Endothelial cell of umbilical vein (primary cell): ENCODE measurements around the gene CD276. TPM values are rescaled to one million over a fixed set of nuclear protein-coding genes. Genes with fewer than 3 reads are reported as not detected.

ENCODE experiments used
- BruUV-seq: library from RNA; stranded (reverse); fragments of 400-500 nt; replicated peaks from 2 replicates; lab custom pipeline; 2021; lab: Mats Ljungman, UMichigan
- CTCF ChIA-PET: fragments of 300-600, 350-600 bp; sonication (Branson Sonifier 250); formaldehyde crosslinking; loops from one replicate; lab custom pipeline; 2021; ENCODE audit warnings: antibody characterized with exemption, inconsistent platforms; lab: Charles Lee
- POLR2A ChIA-PET: fragments of 300-600, 350-600 bp; sonication (Branson Sonifier 250); formaldehyde crosslinking; loops from one replicate; lab custom pipeline; 2021; ENCODE audit warnings: antibody characterized with exemption, inconsistent platforms; lab: Charles Lee
- DNase-seq: peaks from one replicate; pipeline ENCODE4 v3.0.0-alpha.2; 2011; ENCODE audit warnings: low read depth, low spot score
- FAIRE-seq: peaks from 2 replicates; lab custom pipeline; 2011; peaks lifted over from hg19 to GRCh38; lab: Jason Lieb, UNC
- H2AFZ ChIP-seq: 2 replicates; pipeline ENCODE4 v1.6.0; 2012; ENCODE audit warnings: low read depth, low read length, control low read depth, inconsistent platforms
- H3K27ac ChIP-seq: 2 replicates; pipeline ENCODE4 v1.5.1; 2011; ENCODE audit warnings: low read depth, mild to moderate bottlenecking, control low read depth, low read length, moderate library complexity; ENCODE audit not compliant: insufficient read depth
- H3K27me3 ChIP-seq, 2 experiments: 2 replicates each; pipeline versions ENCODE4 v1.6.0 to v1.6.1; 2011; ENCODE audit warnings: low read length in 2 of 2, mixed read lengths in 1 of 2; ENCODE audit not compliant: control insufficient read depth in 2 of 2, insufficient read depth in 2 of 2
- H3K36me3 ChIP-seq, 2 experiments: 2 replicates in 1 of 2; 3 replicates in 1 of 2; pipeline ENCODE4 v1.5.1; 2011; ENCODE audit warnings: low read length in 2 of 2, mild to moderate bottlenecking in 1 of 2, moderate library complexity in 1 of 2; ENCODE audit not compliant: control insufficient read depth in 2 of 2, insufficient read depth in 2 of 2; ENCODE audit errors: extremely low read depth in 1 of 2
- H3K4me1 ChIP-seq: 3 replicates; pipeline ENCODE4 v1.5.1; 2011; ENCODE audit warnings: mild to moderate bottlenecking, low read length; ENCODE audit not compliant: control insufficient read depth, insufficient read depth; ENCODE audit errors: extremely low read depth
- H3K4me2 ChIP-seq: 2 replicates; pipeline ENCODE4 v1.6.1; 2011; ENCODE audit warnings: low read length, control low read depth, mixed read lengths; ENCODE audit not compliant: insufficient read depth
- H3K4me3 ChIP-seq, 3 experiments: fragments of 200-600 bp in 1 of 3; sonication (generic), shearing (Covaris generic) in 1 of 3; replicated peaks in 1 of 3; 2 replicates each; pipeline ENCODE4 v1.5.1; 2011 to 2016; ENCODE audit warnings: control low read depth in 3 of 3, low read length in 3 of 3, mild to moderate bottlenecking in 2 of 3, inconsistent platforms in 1 of 3, low read depth in 1 of 3, moderate library complexity in 1 of 3; ENCODE audit not compliant: insufficient read depth in 1 of 3
- H3K79me2 ChIP-seq: 2 replicates; pipeline ENCODE4 v1.6.0; 2012; ENCODE audit warnings: low read length, inconsistent platforms; ENCODE audit not compliant: control insufficient read depth, insufficient read depth
- H3K9ac ChIP-seq: replicated peaks from 2 replicates; pipeline ENCODE3; 2011; ENCODE audit warnings: low read length, control low read depth; ENCODE audit not compliant: insufficient read depth; ENCODE audit errors: extremely low read depth
- H3K9me1 ChIP-seq: replicated peaks from 3 replicates; pipeline ENCODE4 v1.6.0; 2011; ENCODE audit warnings: mild to moderate bottlenecking, low read length; ENCODE audit not compliant: control insufficient read depth, insufficient read depth; ENCODE audit errors: extremely low read depth
- H3K9me3 ChIP-seq: replicated peaks from 2 replicates; pipeline ENCODE4 v1.5.1; 2012; ENCODE audit warnings: low read length, inconsistent platforms; ENCODE audit not compliant: control insufficient read depth, insufficient read depth
- H4K20me1 ChIP-seq: replicated peaks from 2 replicates; pipeline ENCODE3; 2011; ENCODE audit warnings: mild to moderate bottlenecking, low read length; ENCODE audit not compliant: control insufficient read depth, insufficient read depth; ENCODE audit errors: extremely low read depth
- EZH2 ChIP-seq: IDR thresholded peaks from 2 replicates; pipeline ENCODE4 v1.6.1; 2012; ENCODE audit warnings: borderline replicate concordance, low read depth, mild to moderate bottlenecking, moderate library complexity, low read length, inconsistent platforms; ENCODE audit not compliant: severe bottlenecking
- FOS ChIP-seq: IDR thresholded peaks from 2 replicates; pipeline ENCODE4 v1.6.1; 2011; ENCODE audit warnings: mild to moderate bottlenecking, low read length, moderate library complexity, borderline replicate concordance; ENCODE audit not compliant: insufficient read depth
- GATA2 ChIP-seq: IDR thresholded peaks from 2 replicates; pipeline ENCODE4 v1.7.0; 2011; ENCODE audit warnings: low read depth, mild to moderate bottlenecking, moderate library complexity, mixed read lengths, low read length; ENCODE audit not compliant: insufficient read length, insufficient read depth
- JUN ChIP-seq: IDR thresholded peaks from 2 replicates; pipeline ENCODE4 v1.6.1; 2011; ENCODE audit warnings: borderline replicate concordance, low read depth; ENCODE audit not compliant: insufficient read length, insufficient read depth
- MYC ChIP-seq: IDR thresholded peaks from one replicate; pipeline ENCODE4 v1.6.1; 2011; ENCODE audit warnings: mild to moderate bottlenecking, low read depth, low read length
- POLR2A ChIP-seq: IDR thresholded peaks from 2 replicates; pipeline ENCODE4 v1.6.1; 2012; ENCODE audit warnings: low read depth, mild to moderate bottlenecking, control low read depth, low read length
- POLR2AphosphoS5 ChIP-seq: IDR thresholded peaks from 2 replicates; pipeline ENCODE4 v1.6.1; 2012; ENCODE audit warnings: low read depth, mild to moderate bottlenecking, control low read depth, low read length, moderate library complexity; ENCODE audit not compliant: insufficient read depth
- dilution Hi-C: fragments of 300-500 bp; cut with MboI; formaldehyde crosslinking; loops from one replicate; pipeline ENCODE4 v1.15.0; 2019; ENCODE audit warnings: low sequenced_read_pairs; ENCODE audit not compliant: extremely low pct_ligation_motif_present
- intact Hi-C: fragments of 100-400 bp; cut with micrococcal nuclease; formaldehyde crosslinking; loops from one replicate; pipeline ENCODE4 v1.10.0; 2022
- polyA plus RNA-seq, 4 experiments: library from polyadenylated mRNA; depleted of rRNA in 3 of 4; stranded (reverse) in 3 of 4; unstranded in 1 of 4; fragments of >200 nt; gene quantifications; 2 replicates each; pipeline versions ENCODE4 v1.2.1 to v1.2.3, GENCODE V29; 2011 to 2012; ENCODE audit warnings: missing spikeins in 1 of 4
- total RNA-seq: library from RNA; stranded (reverse); gene quantifications from 2 replicates; pipeline ENCODE4 v1.2.3, GENCODE V29; 2021
- TF ChIP-seq, protein P1 (sequence below): IDR thresholded peaks from 2 replicates; pipeline ENCODE4 v1.6.1; 2011; ENCODE audit not compliant: insufficient read depth, insufficient read length
- TF ChIP-seq, protein P2 (sequence below), 2 donors: IDR thresholded peaks; 1 replicate in 1 of 2; 2 replicates in 1 of 2; pipeline ENCODE4 v1.5.1; 2011; ENCODE audit warnings: low read length in 2 of 2, mild to moderate bottlenecking in 2 of 2, moderate library complexity in 2 of 2, control low read depth in 1 of 2, inconsistent platforms in 1 of 2, low read depth in 1 of 2; ENCODE audit not compliant: insufficient read depth in 1 of 2; ENCODE audit errors: extremely low read depth in 1 of 2

CD276 gene
- total and polyA plus RNA-seq, 2 donors (not counting 3 experiments of a cell fraction or from before 2014, with no cell fraction given) = 73.6 to 85.7 TPM

DNA sequence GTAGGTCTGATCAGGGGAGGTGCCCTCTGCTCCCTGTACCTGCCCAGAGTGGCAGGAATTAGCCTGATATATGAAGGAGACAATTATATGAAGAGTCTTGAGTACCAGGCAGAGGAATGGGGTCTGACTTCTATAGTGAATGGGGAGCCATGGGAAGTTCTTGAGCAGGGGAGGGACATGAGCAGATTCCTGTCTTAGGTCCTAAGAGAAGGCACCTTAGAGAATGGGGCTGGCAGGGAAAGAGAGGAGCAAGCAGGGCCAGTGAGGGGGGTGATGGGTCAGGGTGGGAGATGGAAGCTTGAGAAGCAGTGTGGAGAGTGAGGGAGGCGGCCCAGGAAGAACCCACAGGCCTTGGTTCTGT lies 12.4 kb downstream of the CD276 start:
- intact Hi-C loops (loop anchor here (1.0 kb wide), 1 partner anchor 10 kb away; no protein-coding TSS in a partner anchor), dilution Hi-C loops (no loop called here)
- no peaks in the 10 kb centered on the region for H3K9me1 ChIP-seq
- no peak overlapping the region for H3K9ac ChIP-seq
- H4K20me1 ChIP-seq = no peaks in the 10 kb centered on the region
- peaks cover 11% of the 10 kb centered on the region for H3K79me2 ChIP-seq
- H2AFZ ChIP-seq = no peak overlapping the region
- TF ChIP-seq MYC (no peak), FOS (no peak), POLR2AphosphoS5 (no peak), GATA2 (no peak), POLR2A (no peak), EZH2 (no peak), JUN (no peak)
- TF ChIP-seq, protein P1, sequence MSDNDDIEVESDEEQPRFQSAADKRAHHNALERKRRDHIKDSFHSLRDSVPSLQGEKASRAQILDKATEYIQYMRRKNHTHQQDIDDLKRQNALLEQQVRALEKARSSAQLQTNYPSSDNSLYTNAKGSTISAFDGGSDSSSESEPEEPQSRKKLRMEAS = no peak
- TF ChIP-seq, protein P2, sequence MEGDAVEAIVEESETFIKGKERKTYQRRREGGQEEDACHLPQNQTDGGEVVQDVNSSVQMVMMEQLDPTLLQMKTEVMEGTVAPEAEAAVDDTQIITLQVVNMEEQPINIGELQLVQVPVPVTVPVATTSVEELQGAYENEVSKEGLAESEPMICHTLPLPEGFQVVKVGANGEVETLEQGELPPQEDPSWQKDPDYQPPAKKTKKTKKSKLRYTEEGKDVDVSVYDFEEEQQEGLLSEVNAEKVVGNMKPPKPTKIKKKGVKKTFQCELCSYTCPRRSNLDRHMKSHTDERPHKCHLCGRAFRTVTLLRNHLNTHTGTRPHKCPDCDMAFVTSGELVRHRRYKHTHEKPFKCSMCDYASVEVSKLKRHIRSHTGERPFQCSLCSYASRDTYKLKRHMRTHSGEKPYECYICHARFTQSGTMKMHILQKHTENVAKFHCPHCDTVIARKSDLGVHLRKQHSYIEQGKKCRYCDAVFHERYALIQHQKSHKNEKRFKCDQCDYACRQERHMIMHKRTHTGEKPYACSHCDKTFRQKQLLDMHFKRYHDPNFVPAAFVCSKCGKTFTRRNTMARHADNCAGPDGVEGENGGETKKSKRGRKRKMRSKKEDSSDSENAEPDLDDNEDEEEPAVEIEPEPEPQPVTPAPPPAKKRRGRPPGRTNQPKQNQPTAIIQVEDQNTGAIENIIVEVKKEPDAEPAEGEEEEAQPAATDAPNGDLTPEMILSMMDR (IDR thresholded peaks at IDR 0.05; ENCODE audit: extremely low read depth in 1 of 2, insufficient read depth in 1 of 2, low read depth in 1 of 2, low read length in 2 of 2) = no peak
- peaks cover 0 to 2% of the 10 kb centered on the region in 2 experiments for H3K36me3 ChIP-seq
- H3K27ac ChIP-seq = peak overlapping the region; percentile 55
- POLR2A ChIA-PET = interaction anchor here (0.7 to 1.1 kb wide), 2 partner anchors 12 to 13 kb away, joined by 3 to 9 read pairs; no protein-coding TSS in a partner anchor
- no peaks in the 10 kb centered on the region for H3K9me3 ChIP-seq
- peaks cover 21% of the 10 kb centered on the region for H3K4me1 ChIP-seq
- FAIRE-seq (no peak), DNase-seq (no peak)
- CTCF ChIA-PET = interaction anchor here (0.8 to 9.0 kb wide), 5 partner anchors 8 to 136 kb away, joined by 3 to 368 read pairs (median 81); partner anchors contain the start of genes CD276 and NPTN
- peak overlapping the region; percentile 31 for H3K4me2 ChIP-seq
- no peak overlapping the region for H3K4me3 ChIP-seq
- H3K27me3 ChIP-seq = no peaks in the 10 kb centered on the region
- no TSS peak for BruUV-seq
